GM12878 (cell line): ENCODE measurements around the gene ATG3. TPM values are rescaled to one million over a fixed set of nuclear protein-coding genes. Genes with fewer than 3 reads are reported as not detected.
A peak's percentile ranks its signal among the peaks of the same experiment; 100 is the strongest.

Source experiments
- BHLHE40 ChIP-seq, 2 experiments: fragments of 450-650 bp in 1 of 2; IDR thresholded peaks; 2 replicates each; pipeline ENCODE4 v1.6.1; 2011 to 2017; ENCODE audit warnings: low read depth in 2 of 2, borderline replicate concordance in 1 of 2, improper control_type of control experiment in 1 of 2, low read length in 1 of 2, mild to moderate bottlenecking in 1 of 2
- CBX5 ChIP-seq: sonication (generic); IDR thresholded peaks from 2 replicates; pipeline ENCODE4 v1.6.1; 2016; ENCODE audit warnings: low read depth, moderate library complexity, mild to moderate bottlenecking, inconsistent platforms
- CEBPB ChIP-seq, 2 experiments: fragments of 150-350 bp in 1 of 2; IDR thresholded peaks; 2 replicates each; pipeline ENCODE4 v1.6.1; 2012 to 2014; ENCODE audit warnings: low read depth in 2 of 2, low read length in 2 of 2, borderline replicate concordance in 1 of 2, inconsistent platforms in 1 of 2
- CREM ChIP-seq: IDR thresholded peaks from 2 replicates; pipeline ENCODE4 v1.6.1; 2014; ENCODE audit warnings: antibody characterized with exemption, low read depth
- DPF2 ChIP-seq: fragments of 450-650 bp; IDR thresholded peaks from 2 replicates; pipeline ENCODE4 v1.6.1; 2017; ENCODE audit warnings: mild to moderate bottlenecking
- E4F1 ChIP-seq: fragments of 450-650 bp; IDR thresholded peaks from 2 replicates; pipeline ENCODE4 v1.6.1; 2018; ENCODE audit warnings: borderline replicate concordance, mild to moderate bottlenecking; ENCODE audit not compliant: partially characterized antibody
- EGR1 ChIP-seq, 2 experiments: IDR thresholded peaks; 1 replicate in 1 of 2; 2 replicates in 1 of 2; pipeline ENCODE4 v1.6.1; 2011 to 2012; ENCODE audit warnings: low read depth in 2 of 2, low read length in 2 of 2, borderline replicate concordance in 1 of 2, mild to moderate bottlenecking in 1 of 2, moderate library complexity in 1 of 2
- ETV6 ChIP-seq, 2 experiments: fragments of 450-650 bp in 1 of 2; IDR thresholded peaks in 1 of 2; conservative IDR thresholded peaks in 1 of 2; 2 replicates each; pipeline ENCODE4 v1.6.1; 2014; ENCODE audit warnings: antibody characterized with exemption in 1 of 2, borderline replicate concordance in 1 of 2, low read depth in 1 of 2, mild to moderate bottlenecking in 1 of 2, moderate library complexity in 1 of 2
- FOXM1 ChIP-seq: IDR thresholded peaks from 2 replicates; pipeline ENCODE4 v1.6.1; 2012; ENCODE audit warnings: low read depth, mild to moderate bottlenecking, inconsistent platforms, low read length, moderate library complexity
- GABPA ChIP-seq: IDR thresholded peaks from 2 replicates; pipeline ENCODE4 v1.6.1; 2014; ENCODE audit warnings: antibody characterized with exemption, low read depth, mild to moderate bottlenecking, inconsistent platforms
- IKZF2 ChIP-seq, 2 experiments: fragments of 450-650 bp; IDR thresholded peaks; 2 replicates each; pipeline ENCODE4 v1.6.1; 2017; ENCODE audit warnings: mild to moderate bottlenecking in 2 of 2, moderate library complexity in 2 of 2
- IRF4 ChIP-seq: IDR thresholded peaks from 2 replicates; pipeline ENCODE4 v1.6.1; 2011; ENCODE audit warnings: low read depth, low read length
- KDM1A ChIP-seq: fragments of 200-600 bp; sonication (generic); IDR thresholded peaks from 2 replicates; pipeline ENCODE4 v1.6.1; 2016; ENCODE audit warnings: borderline replicate concordance
- MTA3 ChIP-seq: IDR thresholded peaks from 2 replicates; pipeline ENCODE4 v1.6.1; 2012; ENCODE audit warnings: low read length, inconsistent platforms, borderline replicate concordance
- NFXL1 ChIP-seq: fragments of 450-650 bp; IDR thresholded peaks from 2 replicates; pipeline ENCODE4 v1.6.1; 2017; ENCODE audit warnings: antibody characterized with exemption, mild to moderate bottlenecking, borderline replicate concordance
- NFYA ChIP-seq: IDR thresholded peaks from 2 replicates; pipeline ENCODE4 v1.6.1; 2011; ENCODE audit warnings: low read depth, mild to moderate bottlenecking, low read length, improper control_type of control experiment, borderline replicate concordance
- NR2C2 ChIP-seq: IDR thresholded peaks from 2 replicates; pipeline ENCODE4 v1.6.1; 2011; ENCODE audit warnings: borderline replicate concordance, low read depth; ENCODE audit not compliant: control insufficient read depth, insufficient read length
- NRF1 ChIP-seq: conservative IDR thresholded peaks from 2 replicates; pipeline ENCODE4 v1.6.1; 2011; ENCODE audit warnings: mild to moderate bottlenecking, low read depth, low read length, improper control_type of control experiment
- PML ChIP-seq: IDR thresholded peaks from 2 replicates; pipeline ENCODE4 v1.6.1; 2012; ENCODE audit warnings: low read length, inconsistent platforms
- POU2F2 ChIP-seq: IDR thresholded peaks from 3 replicates; pipeline ENCODE4 v1.6.1; 2011; ENCODE audit warnings: low read depth, mild to moderate bottlenecking, low read length, borderline replicate concordance
- SMARCA5 ChIP-seq: fragments of 450-650 bp; IDR thresholded peaks from 2 replicates; pipeline ENCODE4 v1.6.1; 2017; ENCODE audit warnings: mild to moderate bottlenecking
- SUPT20H ChIP-seq: IDR thresholded peaks from 2 replicates; pipeline ENCODE4 v1.6.1; 2011; ENCODE audit warnings: low read depth, mild to moderate bottlenecking, low read length, moderate library complexity, borderline replicate concordance; ENCODE audit not compliant: control insufficient read depth
- TAF1 ChIP-seq: IDR thresholded peaks from 2 replicates; pipeline ENCODE4 v1.6.1; 2011; ENCODE audit warnings: mild to moderate bottlenecking, low read depth, low read length, borderline replicate concordance
- TBL1XR1 ChIP-seq: IDR thresholded peaks from 2 replicates; pipeline ENCODE4 v1.6.1; 2012; ENCODE audit warnings: low read depth, low read length, improper control_type of control experiment
- ZNF592 ChIP-seq: fragments of 450-650 bp; IDR thresholded peaks from 2 replicates; pipeline ENCODE4 v1.6.1; 2017; ENCODE audit warnings: mild to moderate bottlenecking, moderate library complexity
- polyA plus RNA-seq, 11 experiments: library from polyadenylated mRNA; depleted of rRNA in 4 of 11; unstranded in 6 of 11; stranded (reverse) in 5 of 11; fragments of >200 nt; fragmentation: Nextera tagmentation in 4 of 11; fragmentation: Illumina TruSeq in 1 of 11; extraction: Ambion mirVana in 4 of 11; extraction: Trizol in 1 of 11; gene quantifications; 1 replicate in 1 of 11; 2 replicates in 10 of 11; pipeline versions ENCODE4 v1.2.1 to v1.2.3, GENCODE V29; 2011 to 2016; ENCODE audit warnings: inconsistent platforms in 2 of 11, missing spikeins in 2 of 11, low read depth in 1 of 11
- total RNA-seq, 4 experiments: library from RNA; depleted of rRNA in 3 of 4; stranded (reverse); fragments of >200 nt in 3 of 4; fragmentation: Illumina TruSeq in 1 of 4; extraction: Trizol in 1 of 4; gene quantifications; 2 replicates each; pipeline versions ENCODE4 v1.2.1 to v1.2.3, GENCODE V29; 2013 to 2021

The ATG3 gene
- total and polyA plus RNA-seq, 10 of the 15 experiments (the other 5 are each of a cell fraction or from before 2014, with no cell fraction given), result 49.8 to 97.0 (median 63.6) TPM

- TF ChIP-seq E4F1 (no peak), NFXL1 (no peak), MTA3 (peak; percentile 59), TBL1XR1 (no peak), CREM (0 out of 2 replicates have a peak, but pooled peaks have one; percentile 37), EGR1 (IDR thresholded peaks at IDR 0.05; ENCODE audit: borderline replicate concordance in 1 of 2, low read depth in 2 of 2, low read length in 2 of 2) (no peak), IKZF2 (IDR thresholded peaks at IDR 0.05) (0 out of 4 replicates have a peak, but pooled peaks of 1 of the 2 experiments have one; percentile 23), NFYA (no peak), POU2F2 (no peak), NRF1 (no peak), SUPT20H (no peak), ZNF592 (0 out of 2 replicates have a peak, but pooled peaks have one; percentile 43), KDM1A (no peak), IRF4 (peak; percentile 75), FOXM1 (peak; percentile 82), BHLHE40 (IDR thresholded peaks at IDR 0.05; ENCODE audit: borderline replicate concordance in 1 of 2, low read depth in 2 of 2, low read length in 1 of 2) (peak; percentile 32 to 63; a peak in 2 of 4 replicates), PML (peak; percentile 76), ETV6 (conservative IDR thresholded peaks at IDR 0.05 in 1 of 2, IDR thresholded peaks at IDR 0.05 in 1 of 2; ENCODE audit: borderline replicate concordance in 1 of 2, low read depth in 1 of 2) (peak in 1 of 2 experiments; percentile 59; a peak in 2 of 4 replicates), SMARCA5 (no peak), TAF1 (no peak), CBX5 (peak; percentile 58; the same call in 1 of the 2 replicates), GABPA (no peak; the same call in 1 of the 2 replicates), CEBPB (IDR thresholded peaks at IDR 0.05; ENCODE audit: borderline replicate concordance in 1 of 2, low read depth in 2 of 2, low read length in 2 of 2) (no peak), NR2C2 (no peak), DPF2 (peak; percentile 64)
Measured at GRCh38 chr3:112514527-112515128, 47.1 kb downstream of the ATG3 start (continued).
